Epidermal melanocyte (primary cell): ENCODE data around the gene PLXNB3.
"Not testable (repeated sequence)": the region's sequence is repeated elsewhere in the genome, so short reads cannot be mapped to it uniquely, and the experiment has no call there.

Source experiments
- DNase-seq: peaks from one replicate; pipeline ENCODE4 v3.0.0; 2011; ENCODE audit warnings: low spot score; ENCODE audit not compliant: insufficient read length

The PLXNB3 gene

GRCh38 chrX:153814591-153815315 lies 50.7 kb downstream of the PLXNB3 start:
- DNase-seq: no peak

DNA sequence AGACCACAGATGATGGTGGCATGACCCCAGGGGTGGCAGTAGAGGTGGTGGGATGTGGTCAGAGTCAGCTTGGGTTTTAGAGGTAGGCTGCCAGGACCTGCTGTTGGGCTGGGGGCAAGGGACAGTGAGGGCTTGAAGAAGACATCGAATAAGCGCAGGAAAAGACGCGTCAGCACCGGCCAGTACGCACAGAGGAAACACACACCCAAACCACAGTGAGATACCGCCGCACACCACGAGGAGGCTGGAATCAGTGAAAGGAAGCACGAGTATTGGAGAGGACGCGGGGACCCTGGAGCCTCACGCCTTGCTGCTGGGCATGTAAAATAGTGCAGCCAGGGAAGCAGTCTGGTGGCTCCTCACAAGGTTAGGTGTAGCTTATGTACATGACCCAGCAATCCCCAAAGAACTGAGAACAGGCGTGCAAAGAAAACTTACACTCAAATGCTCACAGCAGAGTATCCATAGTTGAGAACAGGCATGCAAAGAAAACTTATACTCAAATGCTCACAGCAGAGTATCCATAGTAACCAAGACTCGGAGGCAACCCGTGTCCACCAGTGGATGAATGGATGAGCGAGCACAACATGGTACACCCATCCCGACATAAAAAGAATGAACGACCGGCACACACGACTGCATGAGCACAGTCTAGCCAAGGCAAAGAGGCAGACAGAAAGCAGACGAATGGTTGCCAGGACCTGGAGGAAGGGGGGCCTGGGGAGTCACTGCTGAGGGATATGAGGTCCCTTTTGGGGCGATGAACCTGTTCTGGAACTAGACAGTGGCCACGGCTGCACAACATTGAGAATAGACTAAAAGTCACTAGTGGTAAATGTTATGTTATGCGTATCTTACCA lies 53.0 kb downstream of the PLXNB3 start:
- no peak for DNase-seq

GRCh38 chrX:153818064-153818463 lies 54.0 kb downstream of the PLXNB3 start:
- not testable (repeated sequence) for DNase-seq

- DNase-seq: no peak
Observed at GRCh38 chrX:153818571-153819383, 54.7 kb downstream of the PLXNB3 start.

GRCh38 chrX:153819384-153820040 lies 55.5 kb downstream of the PLXNB3 start:
- no peak for DNase-seq

DNA sequence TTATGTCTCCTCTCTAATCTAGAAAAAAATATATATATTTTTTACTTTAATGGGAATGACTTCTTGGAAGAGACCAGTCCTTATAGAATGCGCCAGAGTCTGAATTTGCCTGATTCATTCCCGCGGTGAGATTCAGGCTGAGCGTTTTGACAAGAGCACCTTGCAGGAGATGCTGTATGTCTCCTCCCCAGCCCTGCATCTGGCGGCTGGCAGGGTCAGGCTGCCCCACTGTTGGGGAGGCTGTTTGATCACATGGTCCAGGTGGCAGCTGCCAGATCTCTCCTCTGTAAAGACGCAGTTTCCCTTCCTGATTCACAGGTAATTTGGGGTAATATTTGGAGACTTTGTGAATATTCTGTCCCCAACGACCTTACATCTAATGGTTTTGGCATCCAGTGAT lies 56.6 kb downstream of the PLXNB3 start:
- no peak for DNase-seq

- DNase-seq: no peak
Observed at GRCh38 chrX:153821066-153821465, 57.0 kb downstream of the PLXNB3 start.

GRCh38 chrX:153824348-153824747 lies 60.3 kb downstream of the PLXNB3 start:
- no peak for DNase-seq

DNA sequence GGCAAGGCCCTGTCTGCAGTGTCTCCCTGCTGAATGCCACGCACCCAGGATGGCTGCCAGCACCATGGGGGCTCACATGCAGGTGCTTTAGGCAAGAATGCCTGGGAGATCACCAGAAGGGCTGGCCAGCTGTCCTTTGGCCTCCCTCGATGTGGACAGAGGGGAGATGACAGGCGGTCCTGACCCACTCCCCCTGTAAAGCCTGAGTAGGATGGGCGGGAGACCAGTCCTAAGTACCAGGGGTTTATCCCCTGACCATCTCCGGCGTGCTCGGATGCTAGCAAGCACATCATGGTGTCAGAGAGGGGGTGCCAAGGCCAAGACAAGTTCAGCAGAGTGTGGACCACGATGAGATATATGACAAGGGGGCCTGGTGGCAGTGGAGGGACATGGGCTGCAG lies 61.0 kb downstream of the PLXNB3 start:
- DNase-seq: no peak
